Spinal cord (tissue), 10 donors: ENCODE data around the gene NTM. TPM values are rescaled to one million over a fixed set of nuclear protein-coding genes. Genes with fewer than 3 reads are reported as not detected.
A peak's percentile ranks its signal among the peaks of the same experiment; 100 is the strongest.
"Not testable (repeated sequence)": the region's sequence is repeated elsewhere in the genome, so short reads cannot be mapped to it uniquely, and the experiment has no call there.

Source experiments
- DNase-seq, 6 donors: peaks; one replicate each; pipeline versions ENCODE4 v3.0.0 to v3.0.0-alpha.2; 2013 to 2015; ENCODE audit warnings: low spot score in 6 of 6, low read depth in 4 of 6
- H3K27ac ChIP-seq: one replicate; pipeline ENCODE4 v1.5.1; 2013; ENCODE audit warnings: low read depth, low read length, control low read depth
- H3K27me3 ChIP-seq: one replicate; pipeline ENCODE4 v1.6.1; 2013; ENCODE audit warnings: low read length; ENCODE audit not compliant: control insufficient read depth, insufficient read depth
- H3K36me3 ChIP-seq: one replicate; pipeline ENCODE4 v1.6.1; 2013; ENCODE audit warnings: low read length; ENCODE audit not compliant: control insufficient read depth, insufficient read depth
- H3K4me1 ChIP-seq: one replicate; pipeline ENCODE4 v1.6.1; 2013; ENCODE audit warnings: low read length; ENCODE audit not compliant: control insufficient read depth, insufficient read depth
- H3K4me3 ChIP-seq: one replicate; pipeline ENCODE4 v1.5.1; 2013; ENCODE audit warnings: low read depth, low read length, control low read depth
- H3K9me3 ChIP-seq: one replicate; pipeline ENCODE4 v1.6.1; 2013; ENCODE audit warnings: low read length; ENCODE audit not compliant: control insufficient read depth, insufficient read depth
- WGBS: methylation state at CpG from one replicate; pipeline ENCODE4 v1.1.5; 2013; ENCODE audit warnings: missing lambda C conversion rate; ENCODE audit not compliant: insufficient coverage; 5-methylcytosine and 5-hydroxymethylcytosine counted together
- polyA plus RNA-seq, 2 donors: library from polyadenylated mRNA; unstranded; fragments of 120-200 nt; gene quantifications; one replicate each; pipeline ENCODE4 v1.2.1, GENCODE V29; 2013; ENCODE audit not compliant: insufficient read length in 2 of 2
- total RNA-seq, 2 donors: library from RNA; depleted of rRNA in 1 of 2; stranded (reverse); fragments of 120-200 nt in 1 of 2; fragments of >200 nt in 1 of 2; gene quantifications; one replicate each; pipeline versions ENCODE4 v1.2.3 to v1.2.4, GENCODE V29; 2013 to 2014
- donor health status: healthy.

NTM gene
- total and polyA plus RNA-seq, 4 donors: 69.3 to 181 (median 155) TPM

DNA sequence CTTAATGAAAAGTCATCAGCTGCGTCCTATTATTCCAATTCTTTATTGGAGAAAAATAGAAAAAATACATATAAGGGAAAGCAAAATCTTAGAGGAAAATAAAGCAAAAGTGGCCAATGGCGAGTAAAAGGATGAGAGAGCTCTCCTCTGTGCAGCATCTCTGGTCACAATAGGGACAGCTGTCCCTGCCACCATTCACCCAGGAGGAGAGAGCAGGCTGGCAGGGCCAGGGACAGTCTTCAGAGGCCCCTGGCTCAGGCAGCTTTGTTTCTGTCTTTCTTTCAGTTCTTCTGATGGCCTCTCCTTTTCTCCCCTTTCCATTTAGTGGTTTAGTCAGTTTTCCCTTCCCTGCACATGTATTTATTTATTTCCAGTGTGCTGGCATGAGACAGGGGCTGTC, 941.3 kb downstream of the NTM start:
- no peak overlapping the region for H3K4me3 ChIP-seq
- no peak for DNase-seq
- peaks cover 15% of the 10 kb centered on the region for H3K4me1 ChIP-seq
- H3K9me3 ChIP-seq: no peaks in the 10 kb centered on the region
- H3K36me3 ChIP-seq: peaks cover 5% of the 10 kb centered on the region
- H3K27ac ChIP-seq: no peak overlapping the region
- WGBS: 80% methylated on average over 1 of the region's 2 CpGs
- H3K27me3 ChIP-seq: no peaks in the 10 kb centered on the region

DNA sequence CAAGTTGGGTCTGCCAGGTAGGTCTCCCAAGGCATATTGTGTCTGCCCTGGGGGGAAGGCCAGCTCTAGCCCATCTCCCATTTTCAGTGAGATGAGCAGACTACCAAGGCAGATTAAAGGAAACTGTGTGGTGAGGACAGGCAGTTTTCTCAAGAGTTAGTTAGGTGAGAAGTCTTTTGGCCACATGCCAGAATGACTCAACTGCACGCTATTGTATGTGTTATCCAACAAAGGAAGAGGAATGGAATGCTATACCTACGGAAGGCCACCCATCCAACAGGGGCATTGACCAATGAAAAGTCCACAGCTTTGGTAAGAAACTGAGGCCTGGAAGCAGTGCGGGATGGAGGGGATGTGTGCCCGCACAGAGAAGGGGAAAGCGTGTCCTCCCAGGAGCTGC, 941.7 kb downstream of the NTM start:
- Histone ChIP-seq H3K27me3 (no peaks in the 10 kb centered on the region), H3K4me3 (no peak overlapping the region), H3K4me1 (peaks cover 15% of the 10 kb centered on the region), H3K27ac (no peak overlapping the region), H3K36me3 (peaks cover 5% of the 10 kb centered on the region), H3K9me3 (no peaks in the 10 kb centered on the region)
- no peak for DNase-seq
- WGBS: 93% methylated on average over 4 of the region's 5 CpGs

DNA sequence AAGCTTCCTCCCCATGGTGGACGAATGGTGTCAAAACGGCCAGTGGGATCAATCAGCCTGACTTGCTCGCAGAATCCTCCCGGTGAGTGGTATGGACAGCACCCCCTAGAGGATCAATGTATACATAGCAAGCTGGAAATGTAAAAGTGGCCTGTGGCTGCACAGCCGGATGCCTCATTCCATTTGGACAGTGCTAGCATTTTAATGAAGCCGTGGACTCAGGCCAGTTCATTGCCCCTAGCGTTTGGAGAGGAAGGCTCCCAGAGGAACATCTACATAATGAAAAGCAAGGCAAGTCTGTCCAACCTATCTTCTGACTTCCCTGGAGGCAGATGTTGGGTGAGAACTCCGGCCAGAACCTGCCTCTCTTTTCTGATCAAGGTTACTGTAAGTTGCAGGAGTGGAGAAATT, 942.3 kb downstream of the NTM start:
- peak in 4 of 6 donors; percentile 15 to 75 (median 40) for DNase-seq

DNA sequence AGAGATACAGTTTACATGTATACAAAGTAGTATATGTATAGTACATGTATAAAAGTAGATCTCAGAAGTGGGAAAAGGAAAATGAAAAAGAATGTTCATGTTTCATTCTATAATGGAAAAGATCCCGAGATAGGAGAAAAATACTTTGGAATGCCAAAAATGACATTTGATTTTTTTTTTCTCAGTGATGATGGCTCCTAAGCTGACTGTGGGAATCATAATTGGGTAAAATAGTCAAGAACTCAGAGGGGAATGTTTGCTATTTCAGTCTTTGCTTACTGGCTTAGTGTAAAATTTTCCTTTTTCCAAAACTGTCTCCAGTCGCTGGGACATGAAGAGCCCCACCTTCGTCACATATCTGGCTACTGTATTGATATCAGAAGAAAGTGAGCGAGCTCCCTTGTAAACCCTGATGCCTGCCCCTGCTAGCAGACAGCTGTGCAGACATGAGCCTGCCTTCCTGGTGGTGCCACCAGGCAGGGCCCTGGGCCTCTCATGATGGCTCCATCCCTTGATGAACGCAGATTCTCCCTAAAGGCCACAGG, 944.6 kb downstream of the NTM start:
- Histone ChIP-seq H3K36me3 (peaks cover 10% of the 10 kb centered on the region), H3K27me3 (no peaks in the 10 kb centered on the region), H3K27ac (no peak overlapping the region), H3K9me3 (no peaks in the 10 kb centered on the region), H3K4me3 (no peak overlapping the region), H3K4me1 (peaks cover 15% of the 10 kb centered on the region)
- DNase-seq: no peak
- WGBS: 100% methylated on average over 4 of the region's 5 CpGs

More for the DNA sequence above, 942.3 kb downstream of the NTM start:
- Histone ChIP-seq H3K36me3 (peaks cover 3% of the 10 kb centered on the region), H3K9me3 (no peaks in the 10 kb centered on the region), H3K4me3 (no peak overlapping the region), H3K27me3 (no peaks in the 10 kb centered on the region), H3K4me1 (peaks cover 15% of the 10 kb centered on the region), H3K27ac (no peak overlapping the region)
- WGBS: 13% methylated on average over 6 of the region's 8 CpGs

DNA sequence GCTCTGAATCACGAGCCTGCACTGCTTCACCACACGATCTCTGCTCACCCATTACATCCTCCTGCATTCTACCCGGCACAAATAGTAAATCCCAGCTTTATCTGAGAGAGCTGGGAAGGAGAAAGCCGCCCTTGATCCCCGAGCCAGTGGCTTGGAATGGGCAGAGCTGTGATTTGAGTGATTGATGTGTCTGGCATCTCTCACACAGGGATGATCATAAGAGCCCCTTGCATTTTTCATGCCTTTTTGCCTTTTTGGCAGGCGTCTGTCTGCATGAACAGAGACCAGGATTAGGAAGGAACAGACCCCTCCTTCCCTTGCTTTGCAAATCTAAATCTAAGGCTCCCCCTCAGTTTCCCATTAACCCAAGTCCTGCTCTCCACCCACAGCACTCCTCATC, 945.3 kb downstream of the NTM start:
- no peaks in the 10 kb centered on the region for H3K9me3 ChIP-seq
- H3K27ac ChIP-seq: no peak overlapping the region
- peak in 1 of 6 donors; percentile 29 for DNase-seq
- WGBS: 75% methylated on average over 3 of the region's 6 CpGs
- H3K27me3 ChIP-seq: no peaks in the 10 kb centered on the region
- H3K4me3 ChIP-seq: no peak overlapping the region
- peaks cover 10% of the 10 kb centered on the region for H3K36me3 ChIP-seq
- H3K4me1 ChIP-seq: peaks cover 15% of the 10 kb centered on the region

DNA sequence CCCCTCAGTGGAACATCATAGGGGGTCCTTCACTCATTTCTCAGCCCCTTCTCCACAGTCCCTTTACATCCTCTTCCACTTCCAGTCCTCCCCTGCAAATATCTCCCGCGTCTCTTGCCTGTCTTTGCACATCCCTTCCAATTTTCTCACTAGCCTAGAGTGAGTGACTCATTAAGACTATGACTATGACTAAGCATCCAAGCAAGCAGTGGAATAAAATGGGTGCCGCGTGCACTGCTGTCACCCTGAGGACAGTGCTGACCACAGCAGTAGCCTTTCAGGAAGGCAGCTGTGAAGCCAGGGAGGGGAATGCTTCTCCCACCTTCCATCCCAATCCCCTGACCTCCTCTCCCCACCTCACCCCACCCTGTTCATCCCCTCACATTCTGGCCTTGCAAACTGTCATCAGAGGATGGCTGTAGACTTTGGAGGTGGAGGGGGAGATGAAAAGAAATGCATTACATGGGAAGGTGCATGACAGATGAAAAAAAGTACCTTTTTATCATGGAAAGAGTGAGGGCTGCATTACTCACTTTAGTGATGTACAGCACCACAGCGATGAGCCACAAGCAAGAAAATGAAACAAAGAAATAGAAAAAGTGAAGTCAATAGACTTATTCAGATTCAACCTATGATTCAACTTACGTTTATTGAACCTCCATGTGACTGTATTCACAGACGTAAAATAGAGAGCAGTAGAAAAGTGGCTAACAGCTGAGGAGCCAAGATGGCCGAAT, 948.2 kb downstream of the NTM start:
- no peak overlapping the region for H3K27ac ChIP-seq
- no peak for DNase-seq

DNA sequence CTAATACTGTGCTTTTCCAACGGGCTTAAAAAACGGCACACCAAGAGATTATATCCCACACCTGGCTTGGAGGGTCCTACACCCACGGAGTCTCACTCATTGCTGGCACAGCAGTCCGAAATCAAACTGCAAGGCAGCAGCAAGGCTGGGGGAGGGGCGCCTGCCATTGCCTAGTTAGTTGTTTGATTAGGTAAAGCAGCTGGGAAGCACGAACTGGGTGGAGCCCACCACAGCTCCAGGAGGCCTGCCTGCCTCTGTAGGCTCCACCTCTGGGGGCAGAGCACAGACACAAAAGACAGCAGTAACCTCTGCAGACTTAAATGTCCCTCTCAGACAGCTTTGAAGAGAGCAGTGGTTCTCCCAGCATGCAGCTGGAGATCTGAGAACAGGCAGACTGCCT, 949.0 kb downstream of the NTM start:
- WGBS: 75% methylated on average over 2 of the region's 6 CpGs
- not testable (repeated sequence) for DNase-seq, H3K27ac ChIP-seq, H3K27me3 ChIP-seq, H3K4me1 ChIP-seq, H3K4me3 ChIP-seq, H3K9me3 ChIP-seq
- peaks cover 10% of the 10 kb centered on the region for H3K36me3 ChIP-seq

More for the DNA sequence above, 948.2 kb downstream of the NTM start:
- no peaks in the 10 kb centered on the region for H3K4me1 ChIP-seq
- H3K9me3 ChIP-seq: no peaks in the 10 kb centered on the region
- H3K36me3 ChIP-seq: peaks cover 10% of the 10 kb centered on the region
- 100% methylated on average over 4 of the region's 8 CpGs for WGBS
- H3K27me3 ChIP-seq: no peaks in the 10 kb centered on the region
- H3K4me3 ChIP-seq: no peak overlapping the region

DNA sequence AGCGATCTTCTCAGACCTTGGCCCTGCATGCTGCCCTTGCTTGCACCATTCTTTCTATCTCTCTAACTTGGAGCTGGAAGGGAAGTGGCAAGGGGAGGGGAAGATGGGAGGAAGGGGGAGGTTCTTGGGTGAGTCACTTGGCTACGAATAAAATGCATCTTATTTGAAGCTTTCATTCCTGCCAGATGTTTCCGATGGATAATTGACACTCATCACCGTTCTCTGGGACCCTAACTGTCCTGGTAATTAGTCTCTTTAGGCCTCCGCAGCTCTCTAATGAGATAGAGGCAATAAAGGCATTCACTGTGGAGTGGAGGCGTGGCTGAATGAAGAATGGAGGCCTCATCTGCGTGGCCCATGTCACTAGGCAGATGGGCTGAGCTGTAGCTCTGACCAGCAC, 960.1 kb downstream of the NTM start:
- WGBS: 33% methylated on average over 5 of the region's 7 CpGs
- Histone ChIP-seq H3K27me3 (no peaks in the 10 kb centered on the region), H3K9me3 (no peaks in the 10 kb centered on the region), H3K36me3 (peaks cover 13% of the 10 kb centered on the region), H3K27ac (no peak overlapping the region), H3K4me3 (no peak overlapping the region), H3K4me1 (no peaks in the 10 kb centered on the region)
- DNase-seq: peak in 1 of 6 donors; percentile 59

DNA sequence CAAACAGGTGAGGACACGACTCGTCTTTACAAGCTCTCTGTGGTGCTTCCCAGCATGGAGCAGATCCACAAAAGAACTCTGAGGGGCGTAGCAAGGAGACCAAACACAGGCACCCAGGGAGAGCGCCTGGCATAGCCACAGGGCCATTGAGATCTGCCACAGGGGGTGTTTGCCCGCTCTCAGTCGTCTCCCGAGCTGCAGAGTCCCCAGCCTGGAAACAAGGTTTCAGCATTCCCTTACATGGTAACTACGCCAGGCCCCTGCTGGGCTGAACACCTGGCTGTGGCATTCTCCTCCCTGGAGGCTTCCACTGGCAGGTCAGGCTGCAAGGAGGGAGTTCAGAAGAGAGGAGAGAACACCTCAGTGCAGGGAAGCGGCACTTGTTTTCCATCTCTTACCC, 962.1 kb downstream of the NTM start:
- H3K36me3 ChIP-seq: peaks cover 16% of the 10 kb centered on the region
- no peaks in the 10 kb centered on the region for H3K9me3 ChIP-seq
- H3K27ac ChIP-seq: no peak overlapping the region
- no peak for DNase-seq
- 52% methylated on average over 8 of the region's 9 CpGs for WGBS
- no peaks in the 10 kb centered on the region for H3K4me1 ChIP-seq
- no peak overlapping the region for H3K4me3 ChIP-seq
- H3K27me3 ChIP-seq: no peaks in the 10 kb centered on the region

DNA sequence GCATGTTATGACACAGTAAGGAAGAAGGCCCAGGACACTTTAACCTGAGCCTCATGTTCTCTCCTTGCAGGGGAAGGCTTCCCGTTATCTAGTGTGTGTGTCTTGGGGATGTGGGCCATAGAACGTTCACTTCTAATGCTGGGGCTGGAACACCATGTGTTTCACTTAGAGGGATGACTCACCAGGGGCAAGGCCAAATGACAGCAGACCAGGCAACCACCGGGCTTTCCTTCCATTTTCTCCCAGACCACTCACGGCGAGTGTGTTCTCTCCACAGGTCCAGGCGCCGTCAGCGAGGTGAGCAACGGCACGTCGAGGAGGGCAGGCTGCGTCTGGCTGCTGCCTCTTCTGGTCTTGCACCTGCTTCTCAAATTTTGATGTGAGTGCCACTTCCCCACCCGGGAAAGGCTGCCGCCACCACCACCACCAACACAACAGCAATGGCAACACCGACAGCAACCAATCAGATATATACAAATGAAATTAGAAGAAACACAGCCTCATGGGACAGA, 964.4 kb downstream of the NTM start:
- Histone ChIP-seq H3K4me1 (no peaks in the 10 kb centered on the region), H3K4me3 (no peak overlapping the region), H3K9me3 (no peaks in the 10 kb centered on the region), H3K27me3 (no peaks in the 10 kb centered on the region), H3K27ac (no peak overlapping the region), H3K36me3 (peaks cover 12% of the 10 kb centered on the region)
- 94% methylated on average over 12 of the region's 15 CpGs for WGBS
- no peak for DNase-seq
